Keratinocyte (primary cell): Measurements from ENCODE around the gene GGACT. TPM values are rescaled to one million over a fixed set of nuclear protein-coding genes. Genes with fewer than 3 reads are reported as not detected.
"Not testable (repeated sequence)": the region's sequence is repeated elsewhere in the genome, so short reads cannot be mapped to it uniquely, and the experiment has no call there.

ENCODE experiments used
- DNase-seq: peaks from one replicate; pipeline ENCODE4 v3.0.0-alpha.2; 2011; ENCODE audit warnings: low read depth, missing footprints, low spot score
- FAIRE-seq: peaks from 2 replicates; lab custom pipeline; 2011; peaks lifted over from hg19 to GRCh38; lab: Jason Lieb, UNC
- H2AFZ ChIP-seq: 2 replicates; pipeline ENCODE4 v1.6.0; 2012; ENCODE audit warnings: low read length, control low read depth, inconsistent platforms; ENCODE audit not compliant: control insufficient read depth
- H3K27ac ChIP-seq: 2 replicates; pipeline ENCODE4 v1.5.1; 2011; ENCODE audit warnings: low read length; ENCODE audit not compliant: control insufficient read depth, insufficient read depth
- H3K27me3 ChIP-seq: 3 replicates; pipeline ENCODE4 v1.6.0; 2011; ENCODE audit warnings: low read length; ENCODE audit not compliant: control insufficient read depth, insufficient read depth; ENCODE audit errors: extremely low read depth
- H3K36me3 ChIP-seq, 2 experiments: 2 replicates in 1 of 2; 3 replicates in 1 of 2; pipeline ENCODE4 v1.5.1; 2011; ENCODE audit warnings: low read length in 2 of 2, mild to moderate bottlenecking in 1 of 2; ENCODE audit not compliant: control insufficient read depth in 2 of 2, insufficient read depth in 2 of 2; ENCODE audit errors: extremely low read depth in 1 of 2
- H3K4me1 ChIP-seq: 3 replicates; pipeline ENCODE4 v1.5.1; 2011; ENCODE audit warnings: low read length; ENCODE audit not compliant: control insufficient read depth, insufficient read depth; ENCODE audit errors: extremely low read depth
- H3K4me2 ChIP-seq: 3 replicates; pipeline ENCODE4 v1.6.0; 2011; ENCODE audit warnings: low read depth, low read length; ENCODE audit not compliant: control insufficient read depth, insufficient read depth; ENCODE audit errors: extremely low read depth
- H3K4me3 ChIP-seq, 3 experiments: fragments of 200-600 bp in 1 of 3; sonication (generic) in 1 of 3; 2 replicates in 2 of 3; 3 replicates in 1 of 3; pipeline ENCODE4 v1.5.1; 2011 to 2016; ENCODE audit warnings: low read length in 3 of 3, mild to moderate bottlenecking in 3 of 3, control low read depth in 2 of 3, inconsistent platforms in 1 of 3, low read depth in 1 of 3, mixed read lengths in 1 of 3, mixed run types in 1 of 3, moderate library complexity in 1 of 3; ENCODE audit not compliant: control insufficient read depth in 2 of 3, insufficient read depth in 2 of 3; ENCODE audit errors: extremely low read depth in 1 of 3
- H3K79me2 ChIP-seq: 2 replicates; pipeline ENCODE4 v1.6.0; 2012; ENCODE audit warnings: low read length; ENCODE audit not compliant: control insufficient read depth, insufficient read depth
- H3K9ac ChIP-seq: 3 replicates; pipeline ENCODE4 v1.6.0; 2011; ENCODE audit warnings: low read length; ENCODE audit not compliant: control insufficient read depth, insufficient read depth; ENCODE audit errors: extremely low read depth
- H3K9me1 ChIP-seq: 3 replicates; pipeline ENCODE4 v1.6.0; 2011; ENCODE audit warnings: low read length; ENCODE audit not compliant: control insufficient read depth, insufficient read depth; ENCODE audit errors: extremely low read depth
- H3K9me3 ChIP-seq: 2 replicates; pipeline ENCODE4 v1.5.1; 2012; ENCODE audit warnings: low read depth, low read length; ENCODE audit not compliant: control insufficient read depth
- H4K20me1 ChIP-seq: 3 replicates; pipeline ENCODE4 v1.6.0; 2011; ENCODE audit warnings: low read length; ENCODE audit not compliant: control insufficient read depth, insufficient read depth; ENCODE audit errors: extremely low read depth
- CTCF ChIP-seq, 3 experiments: IDR thresholded peaks in 1 of 3; conservative IDR thresholded peaks in 1 of 3; optimal IDR thresholded peaks in 1 of 3; 2 replicates in 2 of 3; 3 replicates in 1 of 3; pipeline versions ENCODE3 to v1.5.1; 2011; ENCODE audit warnings: low read length in 3 of 3, mild to moderate bottlenecking in 3 of 3, moderate library complexity in 2 of 3, control low read depth in 1 of 3, inconsistent platforms in 1 of 3; ENCODE audit not compliant: insufficient read depth in 2 of 3; ENCODE audit errors: extremely low read depth in 1 of 3
- EZH2 ChIP-seq: IDR thresholded peaks from one replicate; pipeline ENCODE4 v1.6.1; 2012; ENCODE audit warnings: inconsistent platforms, mild to moderate bottlenecking, low read length, moderate library complexity
- dilution Hi-C: fragments of 300-500 bp; cut with MboI; formaldehyde crosslinking; loops from one replicate; pipeline ENCODE4 v1.7.0; 2020; ENCODE audit warnings: low sequenced_read_pairs; ENCODE audit not compliant: extremely low pct_ligation_motif_present
- polyA plus RNA-seq, 5 experiments: library from polyadenylated mRNA; depleted of rRNA in 3 of 5; stranded (reverse) in 3 of 5; stranded (forward) in 1 of 5; unstranded in 1 of 5; fragments of >200 nt; gene quantifications; 1 replicate in 1 of 5; 2 replicates in 3 of 5; 3 replicates in 1 of 5; pipeline versions ENCODE4 v1.2.1 to v1.2.3, GENCODE V29; 2011 to 2012; ENCODE audit warnings: missing spikeins in 2 of 5, low read depth in 1 of 5, low replicate concordance in 1 of 5

Gene GGACT
- polyA plus RNA-seq, 1 donor (not counting 4 experiments of a cell fraction or from before 2014, with no cell fraction given), result 8.2 TPM

- Histone ChIP-seq H4K20me1 (no peaks in the 10 kb centered on the region), H3K27ac (no peak overlapping the region), H3K79me2 (no peaks in the 10 kb centered on the region), H3K4me2 (no peak overlapping the region), H2AFZ (no peak overlapping the region), H3K36me3 (peaks cover 0 to 5% of the 10 kb centered on the region in 2 experiments), H3K4me3 (no peak overlapping the region), H3K4me1 (no peaks in the 10 kb centered on the region), H3K9me1 (no peaks in the 10 kb centered on the region), H3K9ac (no peak overlapping the region), H3K27me3 (no peaks in the 10 kb centered on the region), H3K9me3 (no peaks in the 10 kb centered on the region)
- no peak for DNase-seq
- dilution Hi-C loops, result no loop called here
- no peak for TF ChIP-seq EZH2
- no peak for FAIRE-seq
Observed at GRCh38 chr13:100580045-100580444, 8.5 kb downstream of the GGACT start.

GRCh38 chr13:100577239-100577638, 11.3 kb downstream of the GGACT start:
- H2AFZ ChIP-seq, H3K9me3 ChIP-seq, DNase-seq, H3K9ac ChIP-seq, H3K4me3 ChIP-seq, H4K20me1 ChIP-seq, FAIRE-seq, H3K4me1 ChIP-seq, dilution Hi-C loops, H3K9me1 ChIP-seq, H3K79me2 ChIP-seq, H3K27me3 ChIP-seq, H3K4me2 ChIP-seq, H3K27ac ChIP-seq, H3K36me3 ChIP-seq: not testable (repeated sequence)

GRCh38 chr13:100573121-100573520, 15.5 kb downstream of the GGACT start:
- dilution Hi-C loops, result no loop called here

More at GRCh38 chr13:100573121-100573520, 15.5 kb downstream of the GGACT start:
- no peaks in the 10 kb centered on the region for H3K9me3 ChIP-seq
- H2AFZ ChIP-seq, result no peak overlapping the region
- no peaks in the 10 kb centered on the region for H3K4me1 ChIP-seq
- TF ChIP-seq CTCF (optimal IDR thresholded peaks at IDR 0.05 in 1 of 3, IDR thresholded peaks at IDR 0.05 in 1 of 3, conservative IDR thresholded peaks at IDR 0.05 in 1 of 3; ENCODE audit: extremely low read depth in 1 of 3, insufficient read depth in 2 of 3, low read length in 3 of 3), result peak; percentile 74 to 84 (median 83)
- TF ChIP-seq EZH2, result no peak
- H3K9ac ChIP-seq, result no peak overlapping the region
- no peaks in the 10 kb centered on the region for H4K20me1 ChIP-seq
- H3K79me2 ChIP-seq, result no peaks in the 10 kb centered on the region
- FAIRE-seq (peak; percentile 46), DNase-seq (peak; percentile 44)
- H3K36me3 ChIP-seq, result no peaks in the 10 kb centered on the region
- H3K4me2 ChIP-seq, result no peak overlapping the region
- H3K27ac ChIP-seq, result no peak overlapping the region
- no peaks in the 10 kb centered on the region for H3K9me1 ChIP-seq
- H3K27me3 ChIP-seq, result no peaks in the 10 kb centered on the region
- H3K4me3 ChIP-seq, result no peak overlapping the region
